IMR-90 (cell line): ENCODE measurements around the gene NKAPL.
"Not testable (repeated sequence)": the region's sequence is repeated elsewhere in the genome, so short reads cannot be mapped to it uniquely, and the experiment has no call there.

Source experiments
- FOS ChIP-seq: fragments of 150-350 bp; IDR thresholded peaks from 2 replicates; pipeline ENCODE4 v1.6.1; 2016; ENCODE audit warnings: low read depth, low read length
- MAFK ChIP-seq: IDR thresholded peaks from 2 replicates; pipeline ENCODE4 v1.6.1; 2012; ENCODE audit warnings: low read depth, low read length, improper control_type of control experiment
- MAZ ChIP-seq: IDR thresholded peaks from 2 replicates; pipeline ENCODE4 v1.6.1; 2012; ENCODE audit warnings: low read depth, mild to moderate bottlenecking, low read length, improper control_type of control experiment, moderate library complexity, borderline replicate concordance
- MXI1 ChIP-seq: IDR thresholded peaks from 2 replicates; pipeline ENCODE4 v1.6.1; 2012; ENCODE audit warnings: low read depth, mild to moderate bottlenecking, low read length, moderate library complexity, borderline replicate concordance
- POLR2A ChIP-seq: IDR thresholded peaks from 2 replicates; pipeline ENCODE4 v1.6.1; 2012; ENCODE audit warnings: mild to moderate bottlenecking, low read depth, low read length
- RAD21 ChIP-seq: IDR thresholded peaks from 2 replicates; pipeline ENCODE4 v1.6.1; 2012; ENCODE audit warnings: low read length, improper control_type of control experiment
- RCOR1 ChIP-seq: IDR thresholded peaks from 2 replicates; pipeline ENCODE4 v1.6.1; 2012; ENCODE audit warnings: mild to moderate bottlenecking, low read length, improper control_type of control experiment; ENCODE audit not compliant: insufficient replicate concordance
- RFX5 ChIP-seq: IDR thresholded peaks from 2 replicates; pipeline ENCODE4 v1.8.0; 2012; ENCODE audit warnings: low read depth, mild to moderate bottlenecking, low read length, moderate library complexity
- SMC3 ChIP-seq: fragments of 150-350 bp; IDR thresholded peaks from 2 replicates; pipeline ENCODE4 v1.6.1; 2016; ENCODE audit warnings: low read depth, mild to moderate bottlenecking, antibody characterized with exemption, low read length, moderate library complexity
- TF ChIP-seq, protein P1 (sequence below): conservative IDR thresholded peaks from 2 replicates; pipeline ENCODE4 v1.5.1; 2012; ENCODE audit warnings: mild to moderate bottlenecking, low read depth, low read length, improper control_type of control experiment
- TF ChIP-seq, protein P2 (sequence below): fragments of 150-350 bp; IDR thresholded peaks from 2 replicates; pipeline ENCODE4 v1.6.1; 2017; ENCODE audit warnings: mild to moderate bottlenecking, antibody characterized with exemption, low read length, low read depth

DNA sequence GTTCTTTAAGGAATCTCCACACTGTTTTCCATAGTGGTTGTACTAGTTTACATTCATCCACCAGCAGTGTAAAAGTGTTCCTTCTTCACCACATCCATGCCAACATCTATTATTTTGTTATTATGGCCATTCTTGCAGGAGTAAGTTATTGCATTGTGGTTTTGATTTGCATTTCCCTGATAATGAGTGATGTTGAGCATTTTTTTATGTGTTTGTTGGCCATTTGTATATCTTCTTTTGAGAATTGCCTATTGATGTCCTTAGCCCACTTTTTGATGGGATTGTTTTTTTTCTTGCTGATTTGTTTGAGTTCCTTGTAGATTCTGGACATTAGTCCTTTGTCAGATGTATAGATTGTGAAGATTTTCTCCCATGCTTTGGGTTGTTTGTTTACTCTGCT lies 47.3 kb downstream of the NKAPL start:
- TF ChIP-seq, protein P1, sequence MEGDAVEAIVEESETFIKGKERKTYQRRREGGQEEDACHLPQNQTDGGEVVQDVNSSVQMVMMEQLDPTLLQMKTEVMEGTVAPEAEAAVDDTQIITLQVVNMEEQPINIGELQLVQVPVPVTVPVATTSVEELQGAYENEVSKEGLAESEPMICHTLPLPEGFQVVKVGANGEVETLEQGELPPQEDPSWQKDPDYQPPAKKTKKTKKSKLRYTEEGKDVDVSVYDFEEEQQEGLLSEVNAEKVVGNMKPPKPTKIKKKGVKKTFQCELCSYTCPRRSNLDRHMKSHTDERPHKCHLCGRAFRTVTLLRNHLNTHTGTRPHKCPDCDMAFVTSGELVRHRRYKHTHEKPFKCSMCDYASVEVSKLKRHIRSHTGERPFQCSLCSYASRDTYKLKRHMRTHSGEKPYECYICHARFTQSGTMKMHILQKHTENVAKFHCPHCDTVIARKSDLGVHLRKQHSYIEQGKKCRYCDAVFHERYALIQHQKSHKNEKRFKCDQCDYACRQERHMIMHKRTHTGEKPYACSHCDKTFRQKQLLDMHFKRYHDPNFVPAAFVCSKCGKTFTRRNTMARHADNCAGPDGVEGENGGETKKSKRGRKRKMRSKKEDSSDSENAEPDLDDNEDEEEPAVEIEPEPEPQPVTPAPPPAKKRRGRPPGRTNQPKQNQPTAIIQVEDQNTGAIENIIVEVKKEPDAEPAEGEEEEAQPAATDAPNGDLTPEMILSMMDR: not testable (repeated sequence)
- TF ChIP-seq FOS, RAD21, RFX5, MXI1, MAFK, POLR2A, SMC3, RCOR1, MAZ: not testable (repeated sequence)
- TF ChIP-seq, protein P2, sequence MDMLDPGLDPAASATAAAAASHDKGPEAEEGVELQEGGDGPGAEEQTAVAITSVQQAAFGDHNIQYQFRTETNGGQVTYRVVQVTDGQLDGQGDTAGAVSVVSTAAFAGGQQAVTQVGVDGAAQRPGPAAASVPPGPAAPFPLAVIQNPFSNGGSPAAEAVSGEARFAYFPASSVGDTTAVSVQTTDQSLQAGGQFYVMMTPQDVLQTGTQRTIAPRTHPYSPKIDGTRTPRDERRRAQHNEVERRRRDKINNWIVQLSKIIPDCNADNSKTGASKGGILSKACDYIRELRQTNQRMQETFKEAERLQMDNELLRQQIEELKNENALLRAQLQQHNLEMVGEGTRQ: not testable (repeated sequence)
